Thoracic aorta (tissue), 2 donors: ENCODE measurements around the gene FRAT1. TPM values are rescaled to one million over a fixed set of nuclear protein-coding genes. Genes with fewer than 3 reads are reported as not detected.

ENCODE experiments used
- ATAC-seq: fragments of 150-250 bp; one replicate; pipeline ENCODE4 v1.8.0; 2017; ENCODE audit warnings: low read depth; ENCODE audit not compliant: insufficient number of reproducible peaks, low FRiP score
- DNase-seq: peaks from one replicate; pipeline ENCODE4 v3.0.0-alpha.2; 2020; ENCODE audit warnings: low spot score
- H3K27ac ChIP-seq, 2 donors: fragments of 200-600 bp; sonication (generic); 1 replicate in 1 of 2; 2 replicates in 1 of 2; pipeline ENCODE4 v1.5.1; 2016; ENCODE audit warnings: mild to moderate bottlenecking in 2 of 2, moderate library complexity in 2 of 2
- H3K27me3 ChIP-seq: fragments of 200-600 bp; sonication (generic); replicated peaks from 2 replicates; pipeline ENCODE4 v1.6.0; 2016; ENCODE audit warnings: mild to moderate bottlenecking; ENCODE audit not compliant: insufficient read depth
- H3K36me3 ChIP-seq: fragments of 200-600 bp; sonication (generic); one replicate; pipeline ENCODE4 v1.5.1; 2016
- H3K4me1 ChIP-seq, 2 donors: fragments of 200-600 bp; sonication (generic); 1 replicate in 1 of 2; 2 replicates in 1 of 2; pipeline versions ENCODE4 v1.5.1 to v1.6.0; 2016; ENCODE audit warnings: low read depth in 2 of 2, mild to moderate bottlenecking in 1 of 2; ENCODE audit not compliant: control insufficient read depth in 1 of 2
- H3K4me3 ChIP-seq: fragments of 200-600 bp; sonication (generic); 2 replicates; pipeline ENCODE4 v1.5.1; 2016; ENCODE audit warnings: mild to moderate bottlenecking
- H3K9me3 ChIP-seq: fragments of 200-600 bp; sonication (generic); 2 replicates; pipeline ENCODE4 v1.5.1; 2016
- CTCF ChIP-seq: fragments of 200-600 bp; sonication (generic); IDR thresholded peaks from one replicate; pipeline ENCODE4 v1.5.1; 2019; ENCODE audit warnings: antibody characterized with exemption
- total RNA-seq, 2 donors: library from RNA; depleted of rRNA; stranded (reverse); fragments of >200 nt; gene quantifications; one replicate each; pipeline versions ENCODE4 v1.1.0 to v1.2.3, GENCODE V29; 2016

The FRAT1 gene
- total RNA-seq, 2 donors from 2014 or later = 4.6 to 11.6 TPM

GRCh38 chr10:97363071-97363470 is 44.0 kb downstream of the FRAT1 start:
- Histone ChIP-seq H3K4me1 (no peaks in the 10 kb centered on the region), H3K9me3 (no peaks in the 10 kb centered on the region), H3K27me3 (no peaks in the 10 kb centered on the region), H3K27ac (no peak overlapping the region), H3K4me3 (no peak overlapping the region), H3K36me3 (peaks cover 22% of the 10 kb centered on the region)
- ATAC-seq (no peak), DNase-seq (no peak)
- TF ChIP-seq CTCF = no peak

GRCh38 chr10:97365761-97366351 is 46.8 kb downstream of the FRAT1 start:
- no peak for DNase-seq
- Histone ChIP-seq H3K4me1 (no peaks in the 10 kb centered on the region), H3K9me3 (no peaks in the 10 kb centered on the region), H3K4me3 (no peak overlapping the region), H3K36me3 (peaks cover 16% of the 10 kb centered on the region), H3K27ac (peak overlapping the region in 1 of 2 donors; percentile 12), H3K27me3 (no peaks in the 10 kb centered on the region)
- TF ChIP-seq CTCF = no peak
- ATAC-seq = no peak

DNA sequence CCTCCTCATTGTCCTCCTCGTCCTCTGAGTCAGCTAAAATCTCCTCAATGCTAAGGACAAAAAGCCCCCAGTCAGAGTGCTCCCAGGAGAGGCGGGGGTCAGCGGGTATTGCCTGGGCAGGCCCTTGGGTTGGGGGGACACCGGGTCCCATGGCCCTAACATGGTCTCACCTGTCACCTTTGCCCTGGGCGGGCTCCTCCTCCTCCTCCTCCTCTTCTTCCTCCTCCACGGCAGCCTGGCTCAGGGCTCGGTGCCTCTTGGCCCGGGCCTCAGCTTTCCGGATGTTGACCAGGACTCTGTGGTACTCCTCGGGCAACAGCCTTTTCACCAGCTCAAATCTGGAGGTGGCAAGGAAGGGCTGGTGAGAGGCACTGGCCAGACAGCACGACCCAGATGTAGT is 47.5 kb downstream of the FRAT1 start:
- Histone ChIP-seq H3K9me3 (no peaks in the 10 kb centered on the region), H3K27me3 (no peaks in the 10 kb centered on the region), H3K4me1 (no peaks in the 10 kb centered on the region), H3K36me3 (peaks cover 19% of the 10 kb centered on the region), H3K4me3 (no peak overlapping the region), H3K27ac (peak overlapping the region in 1 of 2 donors; percentile 12)
- DNase-seq (no peak), ATAC-seq (no peak)
- TF ChIP-seq CTCF = no peak

- no peaks in the 10 kb centered on the region for H3K4me1 ChIP-seq
- no peak overlapping the region for H3K27ac ChIP-seq
- ATAC-seq (no peak), DNase-seq (no peak)
- no peaks in the 10 kb centered on the region for H3K9me3 ChIP-seq
- H3K4me3 ChIP-seq = no peak overlapping the region
- H3K36me3 ChIP-seq = peaks cover 17% of the 10 kb centered on the region
- H3K27me3 ChIP-seq = no peaks in the 10 kb centered on the region
- no peak for TF ChIP-seq CTCF
These were observed 48.1 kb downstream of the FRAT1 start for GRCh38 chr10:97367126-97367649.

Other genes with a start within 250 kb of the FRAT1 start
- gene SLIT1, start 133.3 kb upstream of the FRAT1 start, total RNA-seq = under 1 TPM; 0.14 to 0.35 TPM
- 10 to 100 TPM in 1 of 2 donors, 1 to 10 TPM in 1; 3.5 to 27.1 TPM for gene ARHGAP19, start 26.6 kb upstream of the FRAT1 start, total RNA-seq
- gene FRAT2, start 15.5 kb downstream of the FRAT1 start, total RNA-seq = 10 to 100 TPM in 1 of 2 donors, 1 to 10 TPM in 1; 8.3 to 15.0 TPM
- gene RRP12, start 82.1 kb downstream of the FRAT1 start, total RNA-seq = 10 to 100 TPM; 17.7 to 29.3 TPM
- gene PGAM1, start 106.9 kb downstream of the FRAT1 start, total RNA-seq = 100 to 1,000 TPM; 199 to 231 TPM
- gene EXOSC1, start 126.7 kb downstream of the FRAT1 start, total RNA-seq = 10 to 100 TPM; 23.4 to 38.0 TPM
- gene ZDHHC16, start 126.9 kb downstream of the FRAT1 start, total RNA-seq = 10 to 100 TPM; 23.4 to 31.7 TPM
- 100 to 1,000 TPM in 1 of 2 donors, 10 to 100 TPM in 1; 46.8 to 108 TPM for gene MMS19, start 179.2 kb downstream of the FRAT1 start, total RNA-seq
- gene UBTD1, start 179.7 kb downstream of the FRAT1 start, total RNA-seq = 10 to 100 TPM; 10.2 to 20.4 TPM